HG02973 (cell line): ENCODE results near the gene RRAS2.
"Not testable (repeated sequence)": the region's sequence is repeated elsewhere in the genome, so short reads cannot be mapped to it uniquely, and the experiment has no call there.

Experiments used
- ATAC-seq: cut with Tn5 transposase; IDR thresholded peaks from one replicate; pipeline ENCODE4 v1.9.1; 2021; ENCODE audit warnings: moderate library complexity; ENCODE audit not compliant: unreplicated experiment

Gene RRAS2

GRCh38 chr11:14358729-14359439 is at the start of gene RRAS2:
Gene RRAS2, minus strand, starts transcription at chr11:14359183. Its CDS starts 313 bp downstream, at chr11:14358870.
- peak; percentile 88 for ATAC-seq

DNA sequence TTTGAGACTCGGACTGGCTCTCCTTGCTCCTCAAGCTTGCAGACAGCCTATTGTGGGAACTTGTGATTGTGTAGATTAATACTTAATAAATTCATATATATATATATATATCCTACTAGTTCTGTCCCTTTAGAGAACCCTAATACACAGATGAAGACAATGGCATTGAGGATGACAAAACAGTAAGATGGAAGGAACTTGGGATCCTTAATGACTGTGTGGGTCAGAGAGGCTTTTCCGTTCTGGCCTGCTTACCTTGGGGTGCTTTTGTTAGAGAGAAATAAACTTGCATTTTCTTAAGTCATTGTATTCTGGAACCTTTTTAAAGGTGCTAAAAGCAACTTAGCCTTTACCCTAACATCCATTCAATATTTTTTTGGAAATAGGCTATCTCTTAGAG is 49.6 kb upstream of the RRAS2 start:
- no peak for ATAC-seq

DNA sequence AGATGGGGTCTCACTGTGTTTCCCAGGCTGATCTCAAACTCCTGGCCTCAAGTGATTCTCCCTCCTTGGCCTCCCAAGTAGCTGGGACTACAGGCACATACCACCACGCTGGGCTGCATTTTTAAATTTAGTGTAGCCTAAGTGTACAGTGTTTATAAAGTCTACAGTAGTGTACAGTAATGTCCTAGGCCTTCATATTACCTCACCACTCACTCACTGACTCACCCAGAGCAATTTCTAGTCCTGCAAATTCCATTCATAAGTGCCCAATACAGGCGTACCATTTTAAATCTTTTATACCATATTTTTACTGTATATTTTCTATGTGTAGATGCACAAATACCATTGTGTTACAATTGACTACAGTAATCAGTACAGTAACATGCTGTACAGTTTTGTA is 47.1 kb upstream of the RRAS2 start:
- ATAC-seq = not testable (repeated sequence)

DNA sequence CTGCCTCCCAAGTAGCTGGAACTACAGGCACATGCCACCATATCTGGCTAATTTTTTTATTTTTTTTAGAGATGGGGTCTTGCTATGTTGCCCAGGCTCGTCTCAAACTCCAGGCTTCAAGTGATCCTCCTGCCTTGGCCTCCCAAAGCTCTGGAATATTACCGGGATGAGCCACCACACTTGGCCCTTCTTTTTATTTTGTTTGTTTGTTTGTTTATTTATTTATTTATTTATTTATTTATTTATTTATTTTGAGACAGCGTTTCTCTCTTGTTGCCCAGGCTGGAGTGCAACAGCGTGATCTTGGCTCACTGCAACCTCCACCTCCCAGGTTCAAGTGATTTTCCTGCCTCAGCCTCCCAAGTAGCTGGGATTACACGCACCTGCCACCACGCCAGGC is 44.5 kb upstream of the RRAS2 start:
- ATAC-seq = not testable (repeated sequence)

- no peak for ATAC-seq
Observed at GRCh38 chr11:14399087-14399486, 40.1 kb upstream of the RRAS2 start.

- ATAC-seq = no peak
Observed at GRCh38 chr11:14396273-14396672, 37.3 kb upstream of the RRAS2 start.

GRCh38 chr11:14393889-14394288 is 34.9 kb upstream of the RRAS2 start:
- no peak for ATAC-seq

- ATAC-seq = no peak
Observed at GRCh38 chr11:14393129-14393528, 34.1 kb upstream of the RRAS2 start.

- ATAC-seq = no peak
Observed at GRCh38 chr11:14390669-14391068, 31.7 kb upstream of the RRAS2 start.

- ATAC-seq = no peak
Observed at GRCh38 chr11:14388352-14388751, 29.4 kb upstream of the RRAS2 start.

DNA sequence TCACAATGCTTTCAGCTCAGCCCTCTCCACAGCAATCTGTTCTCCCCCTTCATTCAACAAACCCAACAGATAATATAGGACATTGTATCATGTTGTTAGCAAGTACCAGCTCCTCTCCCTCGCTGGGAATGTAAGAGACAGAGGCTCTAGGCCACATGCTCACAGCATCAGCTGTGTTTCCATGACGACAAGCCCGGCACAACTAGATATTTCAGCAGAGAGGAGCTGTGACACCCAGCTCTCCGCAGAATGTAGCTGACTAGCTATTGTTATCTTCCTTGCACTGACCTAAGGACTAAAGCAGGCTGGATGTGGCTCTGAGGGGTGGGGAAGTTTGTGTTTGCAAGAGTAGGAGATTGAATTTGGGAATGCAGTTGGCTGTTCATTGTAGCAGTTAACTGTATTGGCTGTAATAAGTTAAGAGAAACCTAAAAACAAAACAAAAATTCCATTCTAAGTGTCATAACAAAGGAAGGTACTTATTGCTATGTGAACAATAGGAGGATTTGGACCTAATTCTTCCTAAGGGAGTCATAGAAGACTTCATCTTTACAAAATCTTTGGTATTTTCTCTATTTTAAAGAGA is 28.0 kb upstream of the RRAS2 start:
- ATAC-seq = no peak

- no peak for ATAC-seq
Observed at GRCh38 chr11:14386081-14386480, 27.1 kb upstream of the RRAS2 start.

- ATAC-seq = no peak
Observed at GRCh38 chr11:14384338-14384737, 25.4 kb upstream of the RRAS2 start.

GRCh38 chr11:14381968-14382367 is 23.0 kb upstream of the RRAS2 start:
- ATAC-seq = no peak

DNA sequence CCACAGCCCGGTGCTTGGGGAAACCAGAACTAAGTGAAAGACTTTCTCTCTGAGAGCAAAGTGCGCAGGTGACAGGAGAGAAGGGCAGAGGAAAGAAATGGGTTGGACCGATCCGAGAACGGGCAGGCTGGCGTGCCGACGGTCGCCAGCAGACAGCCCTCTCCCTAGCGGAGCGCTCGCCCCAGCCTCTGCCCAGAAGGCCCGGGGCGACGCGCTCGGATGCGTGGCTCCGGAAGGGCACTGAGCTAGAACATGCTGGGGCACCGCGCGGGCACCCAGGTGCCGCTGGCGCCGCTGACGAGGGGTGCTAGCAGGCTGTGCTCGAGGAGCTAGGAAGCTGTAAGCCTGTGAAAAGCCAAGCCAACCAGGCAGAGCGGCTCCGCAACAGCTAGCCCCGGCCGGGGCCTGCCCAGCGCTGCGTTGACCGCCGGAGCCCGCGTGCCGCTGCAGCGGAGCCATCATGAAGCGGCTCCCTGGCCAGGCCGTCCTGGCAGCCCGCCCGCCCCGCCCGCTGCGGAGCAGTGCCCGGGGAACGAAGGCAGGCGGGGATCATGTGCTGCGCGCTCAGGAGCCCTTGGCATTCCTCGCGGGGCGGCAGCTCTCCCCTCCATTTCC is 22.1 kb upstream of the RRAS2 start:
- peak; percentile 67 for ATAC-seq

DNA sequence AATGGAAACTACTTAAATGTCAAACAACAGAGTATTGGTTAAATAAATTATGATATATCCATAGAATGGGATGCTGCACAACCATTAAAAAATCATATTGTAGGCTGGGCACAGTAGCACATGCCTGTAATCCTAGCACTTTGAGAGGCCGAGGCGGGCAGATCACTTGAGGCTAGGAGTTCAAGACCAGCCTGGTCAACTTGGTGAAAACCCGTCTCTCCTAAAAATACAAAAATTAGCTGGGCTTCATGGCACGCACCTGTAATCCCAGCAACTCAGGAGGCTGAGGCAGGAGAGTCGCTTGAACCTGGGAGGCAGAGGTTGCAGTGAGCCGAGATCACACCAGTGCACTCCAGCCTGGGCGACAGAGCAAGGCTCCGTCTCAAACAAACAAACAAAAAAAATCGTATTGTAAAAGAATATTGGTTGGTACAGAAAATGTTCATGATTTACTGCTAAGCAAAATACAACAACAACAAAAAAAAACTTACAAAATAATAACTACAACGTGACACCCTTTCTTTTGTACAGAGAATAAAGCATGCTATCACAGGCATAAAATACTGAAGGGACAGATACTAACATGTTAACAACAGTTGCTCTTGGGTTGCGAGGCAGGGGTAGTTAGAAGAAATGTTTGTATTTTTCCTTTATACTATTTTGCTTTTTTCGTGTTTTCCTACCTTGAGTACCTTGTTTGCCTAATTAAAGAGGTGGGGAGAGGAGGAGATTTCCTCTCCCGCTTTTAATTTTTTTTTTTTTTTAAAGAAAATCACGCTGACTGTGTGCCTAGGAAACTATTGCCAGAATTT is 21.3 kb upstream of the RRAS2 start:
- ATAC-seq = no peak

DNA sequence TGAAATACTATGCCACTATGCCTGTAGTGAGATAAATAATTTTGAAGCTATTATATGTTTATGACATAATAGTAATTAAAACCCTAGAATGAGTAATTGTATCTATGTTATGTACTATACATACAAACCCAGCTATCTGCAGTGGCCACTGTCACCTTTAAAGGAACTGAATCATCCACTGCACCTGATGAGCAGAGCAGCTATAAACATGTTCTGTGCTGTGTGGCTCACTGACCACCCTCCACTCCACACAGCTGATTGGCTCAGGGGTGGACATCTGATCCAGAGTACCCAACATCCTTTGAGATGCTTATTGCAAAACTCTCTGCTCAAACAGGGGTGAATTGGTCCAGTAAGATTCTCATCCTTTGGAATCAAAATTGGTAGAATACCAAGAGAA is 19.2 kb upstream of the RRAS2 start:
- no peak for ATAC-seq

DNA sequence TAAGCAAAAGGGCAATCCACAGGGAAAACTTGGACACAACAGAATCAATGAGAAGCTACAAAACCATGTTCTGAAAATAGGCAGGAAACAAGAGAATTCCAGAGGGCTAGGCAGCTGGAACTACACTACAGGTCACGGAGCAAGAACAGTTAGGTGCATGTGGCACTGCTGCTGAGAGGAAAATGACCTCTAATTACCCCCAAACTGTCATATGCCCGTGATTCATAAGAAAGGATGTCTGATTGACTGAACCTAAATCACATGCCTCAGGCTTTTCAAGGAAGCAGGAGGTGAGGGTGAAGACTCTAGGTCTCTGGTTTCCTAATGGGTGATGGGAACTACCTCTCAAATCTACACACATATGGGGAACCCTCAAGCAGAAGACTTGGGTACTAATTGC is 17.9 kb upstream of the RRAS2 start:
- no peak for ATAC-seq

GRCh38 chr11:14374922-14375830 is 16.2 kb upstream of the RRAS2 start:
- no peak for ATAC-seq

- no peak for ATAC-seq
Observed at GRCh38 chr11:14373941-14374646, 15.1 kb upstream of the RRAS2 start.
